Measurements from ENCODE around the gene LAMA3.

GRCh38 chr18:23719634-23720201 lies 30.5 kb downstream of the LAMA3 start:
- TF ChIP-seq POLR2A (IDR thresholded peaks at IDR 0.05) = no peak
- TF ChIP-seq, protein P1, sequence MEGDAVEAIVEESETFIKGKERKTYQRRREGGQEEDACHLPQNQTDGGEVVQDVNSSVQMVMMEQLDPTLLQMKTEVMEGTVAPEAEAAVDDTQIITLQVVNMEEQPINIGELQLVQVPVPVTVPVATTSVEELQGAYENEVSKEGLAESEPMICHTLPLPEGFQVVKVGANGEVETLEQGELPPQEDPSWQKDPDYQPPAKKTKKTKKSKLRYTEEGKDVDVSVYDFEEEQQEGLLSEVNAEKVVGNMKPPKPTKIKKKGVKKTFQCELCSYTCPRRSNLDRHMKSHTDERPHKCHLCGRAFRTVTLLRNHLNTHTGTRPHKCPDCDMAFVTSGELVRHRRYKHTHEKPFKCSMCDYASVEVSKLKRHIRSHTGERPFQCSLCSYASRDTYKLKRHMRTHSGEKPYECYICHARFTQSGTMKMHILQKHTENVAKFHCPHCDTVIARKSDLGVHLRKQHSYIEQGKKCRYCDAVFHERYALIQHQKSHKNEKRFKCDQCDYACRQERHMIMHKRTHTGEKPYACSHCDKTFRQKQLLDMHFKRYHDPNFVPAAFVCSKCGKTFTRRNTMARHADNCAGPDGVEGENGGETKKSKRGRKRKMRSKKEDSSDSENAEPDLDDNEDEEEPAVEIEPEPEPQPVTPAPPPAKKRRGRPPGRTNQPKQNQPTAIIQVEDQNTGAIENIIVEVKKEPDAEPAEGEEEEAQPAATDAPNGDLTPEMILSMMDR (IDR thresholded peaks at IDR 0.05) = no peak
